Measurements from ENCODE around the gene GPR15LG.
"Not testable (repeated sequence)": the region's sequence is repeated elsewhere in the genome, so short reads cannot be mapped to it uniquely, and the experiment has no call there.

Gene GPR15LG

GRCh38 chr10:84166620-84167288, 6.8 kb upstream of the GPR15LG start:
- DNase-seq (ENCODE audit: low read depth, low spot score), result no peak

GRCh38 chr10:84167289-84167653, 6.3 kb upstream of the GPR15LG start:
- not testable (repeated sequence) for DNase-seq (ENCODE audit: low read depth, low spot score)

DNA sequence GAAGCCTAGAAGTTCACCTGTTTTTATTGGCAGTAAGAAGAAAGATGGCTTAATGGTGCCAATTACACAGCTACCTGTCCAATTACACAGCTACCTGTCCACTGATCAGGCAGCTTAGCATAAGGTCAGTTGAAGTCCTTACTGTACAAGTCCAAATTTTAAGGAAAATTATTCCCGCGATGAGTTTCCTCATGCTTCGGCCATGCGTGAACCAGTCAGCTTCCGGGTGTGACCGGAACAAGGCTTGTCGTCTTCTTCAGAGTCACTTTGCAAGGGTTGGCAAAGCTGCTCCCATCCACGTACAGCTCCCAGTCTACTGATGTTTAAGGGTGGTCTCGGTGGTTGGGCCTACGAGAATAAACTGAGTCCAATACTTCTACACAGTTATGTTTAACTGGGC, 5.2 kb upstream of the GPR15LG start:
- DNase-seq (ENCODE audit: low read depth, low spot score), result not testable (repeated sequence)

DNA sequence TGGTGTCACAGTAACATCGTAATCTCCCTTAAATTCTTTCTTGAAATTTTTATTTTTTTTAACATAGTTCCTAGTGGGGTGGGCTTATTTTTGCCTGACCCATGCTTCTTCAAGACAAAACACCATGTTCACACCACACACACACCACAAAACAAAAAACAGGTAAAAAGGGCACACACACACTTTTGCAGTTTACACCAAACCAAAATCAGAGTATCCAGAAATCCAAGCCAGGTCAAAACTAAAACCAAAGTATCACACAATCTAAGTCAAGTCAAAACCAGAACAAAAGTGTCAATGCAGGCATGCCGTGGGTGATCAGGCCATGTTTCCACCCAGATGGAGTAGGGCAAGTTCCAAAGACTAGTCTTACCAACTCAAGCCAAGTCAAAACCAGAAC, 2.4 kb upstream of the GPR15LG start:
- DNase-seq (ENCODE audit: low read depth, low spot score), result not testable (repeated sequence)

- DNase-seq (ENCODE audit: low read depth, low spot score), result not testable (repeated sequence)
Observed at GRCh38 chr10:84171700-84172466, 1.7 kb upstream of the GPR15LG start.

GRCh38 chr10:84172467-84173356, 889 bp upstream of the GPR15LG start:
- DNase-seq (ENCODE audit: low read depth, low spot score), result no peak

- no peak for DNase-seq (ENCODE audit: low read depth, low spot score)
Observed at GRCh38 chr10:84175436-84175835, 1.8 kb downstream of the GPR15LG start.

GRCh38 chr10:84176351-84176750, 2.8 kb downstream of the GPR15LG start:
- no peak for DNase-seq (ENCODE audit: low read depth, low spot score)

- DNase-seq (ENCODE audit: low read depth, low spot score), result no peak
Observed at GRCh38 chr10:84176836-84177474, 3.4 kb downstream of the GPR15LG start.

- DNase-seq (ENCODE audit: low read depth, low spot score), result no peak
Observed at GRCh38 chr10:84177541-84178141, 4.0 kb downstream of the GPR15LG start.

- no peak for DNase-seq (ENCODE audit: low read depth, low spot score)
Observed at GRCh38 chr10:84178160-84178609, 4.6 kb downstream of the GPR15LG start.

DNA sequence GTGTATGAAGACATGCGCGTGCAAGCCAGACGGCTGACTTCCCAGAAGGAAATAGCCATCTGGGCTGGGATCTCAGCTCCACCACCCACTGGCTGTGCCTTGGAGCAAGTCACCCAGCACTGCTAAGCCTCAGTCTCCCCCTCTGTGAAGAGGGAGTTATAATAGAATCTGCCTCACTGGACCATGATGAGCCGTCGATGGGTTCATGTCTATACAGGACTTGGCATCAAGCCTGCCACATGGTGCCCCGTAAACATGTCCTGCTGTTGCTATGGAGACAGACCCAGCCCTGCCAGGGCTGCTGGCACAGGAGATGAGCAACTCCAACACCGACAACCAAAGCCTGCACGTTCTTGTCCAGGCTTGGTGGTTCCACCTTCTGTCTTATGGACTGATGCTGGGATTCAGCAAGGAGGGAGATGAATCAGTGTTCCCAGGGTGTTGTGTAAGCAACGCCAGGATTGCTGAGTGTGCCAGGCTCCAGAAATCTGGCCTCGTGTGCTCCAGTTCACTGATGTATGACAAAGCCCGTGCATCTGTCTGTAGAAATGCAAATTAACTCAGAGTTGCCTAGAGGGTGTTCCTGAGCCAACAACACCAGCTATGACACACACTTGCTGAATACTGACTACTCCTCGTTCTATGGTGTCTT, 5.6 kb downstream of the GPR15LG start:
- DNase-seq (ENCODE audit: low read depth, low spot score), result no peak

GRCh38 chr10:84180386-84180785, 6.8 kb downstream of the GPR15LG start:
- DNase-seq (ENCODE audit: low read depth, low spot score), result not testable (repeated sequence)

DNA sequence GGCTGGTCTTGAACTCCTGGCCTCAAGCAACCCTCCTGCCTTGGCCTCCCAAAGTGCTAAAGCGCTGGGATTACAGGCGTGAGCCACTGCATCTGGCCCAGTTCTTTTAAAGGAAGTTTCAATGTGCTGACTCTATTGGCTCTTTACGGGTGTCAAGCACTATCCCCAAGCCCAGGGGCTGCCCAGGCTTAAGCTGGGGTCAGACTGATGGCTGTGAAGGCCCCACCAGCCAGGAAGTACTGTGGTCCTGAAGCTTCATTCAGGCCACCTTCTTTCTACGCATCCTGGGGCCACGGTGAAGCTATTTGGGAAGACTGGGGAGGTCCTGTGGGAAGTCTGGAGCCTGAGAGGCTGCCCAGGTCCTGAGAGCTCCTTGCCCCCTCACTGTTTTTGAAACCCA, 8.0 kb downstream of the GPR15LG start:
- no peak for DNase-seq (ENCODE audit: low read depth, low spot score)

- no peak for DNase-seq (ENCODE audit: low read depth, low spot score)
Observed at GRCh38 chr10:84184517-84184916, 10.9 kb downstream of the GPR15LG start.

- no peak for DNase-seq (ENCODE audit: low read depth, low spot score)
Observed at GRCh38 chr10:84185526-84186175, 12.1 kb downstream of the GPR15LG start.

GRCh38 chr10:84188815-84189214, 15.2 kb downstream of the GPR15LG start:
- DNase-seq (ENCODE audit: low read depth, low spot score), result no peak

GRCh38 chr10:84190621-84191020, 17.0 kb downstream of the GPR15LG start:
- no peak for DNase-seq (ENCODE audit: low read depth, low spot score)

GRCh38 chr10:84191106-84191505, 17.5 kb downstream of the GPR15LG start:
- no peak for DNase-seq (ENCODE audit: low read depth, low spot score)

GRCh38 chr10:84193327-84193726, 19.7 kb downstream of the GPR15LG start:
- DNase-seq (ENCODE audit: low read depth, low spot score), result no peak
